Measurements from ENCODE around the gene KCTD10.
A peak's percentile ranks its signal among the peaks of the same experiment; 100 is the strongest.

Gene KCTD10

DNA sequence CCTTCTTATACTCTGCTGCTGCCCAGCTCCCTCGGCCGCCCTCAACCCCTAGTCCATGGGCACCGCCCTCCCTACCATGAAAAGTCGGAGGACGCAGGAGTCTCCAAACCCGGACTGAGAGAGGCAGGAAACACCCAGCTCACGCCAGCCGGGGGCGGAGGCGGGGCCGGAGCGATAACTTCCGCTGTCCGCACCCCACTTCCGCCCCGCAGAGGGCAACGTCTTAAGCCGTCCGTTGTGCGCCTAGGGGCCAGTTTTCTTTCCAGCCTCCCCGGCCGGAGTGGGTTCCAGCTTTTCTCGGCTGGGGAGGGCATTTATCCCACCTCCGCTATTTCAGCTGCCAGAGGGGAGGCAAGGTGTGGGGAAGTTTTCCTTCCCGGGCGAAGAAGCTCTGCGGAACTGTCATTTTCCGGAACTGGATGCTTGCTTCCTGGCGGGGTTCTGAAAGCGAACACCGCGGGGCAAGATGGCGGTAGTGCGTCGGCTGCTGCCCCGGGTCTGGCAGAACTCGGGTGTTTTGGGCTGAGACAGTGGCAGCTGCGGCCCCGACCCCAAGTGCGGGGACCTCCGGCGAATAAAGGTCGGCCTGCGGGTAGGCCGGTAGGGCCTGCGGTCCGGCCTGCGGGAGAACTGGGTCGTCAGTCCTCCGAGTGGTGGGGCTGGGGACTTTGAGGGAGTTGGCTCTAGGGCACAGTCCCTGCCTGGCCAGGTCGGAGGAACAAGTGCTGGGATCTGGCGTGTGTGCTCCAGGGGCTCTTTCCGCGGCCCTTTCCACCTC, at the start of gene KCTD10, which contains the start of gene UBE3B:
KCTD10 (minus strand) TSS at position 116 of the 778 bp plus-strand sequence; CDS start at position 78, 38 bp downstream.
UBE3B (plus strand) TSS at position 450 of the 778 bp plus-strand sequence. CDS start 5,918 bp downstream, outside the sequence.
- DNase-seq (ENCODE audit: low read depth), result peak; percentile 81

DNA sequence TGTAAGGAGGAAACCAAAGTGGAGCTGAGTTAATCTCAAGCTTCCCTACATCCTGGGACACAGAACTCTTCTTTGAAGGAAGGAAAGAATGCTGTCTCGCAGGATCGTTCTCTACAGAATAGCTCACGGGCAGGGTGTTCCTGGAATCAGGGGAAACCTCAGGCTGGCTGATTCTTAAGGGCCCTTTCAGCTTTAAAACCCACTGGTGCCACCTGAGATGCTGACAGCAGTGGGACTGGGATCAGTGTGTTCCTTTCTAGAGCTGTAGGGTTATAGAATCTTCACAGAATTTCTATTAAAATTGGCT, 48.1 kb upstream of the KCTD10 start:
- no peak for DNase-seq (ENCODE audit: low read depth)

GRCh38 chr12:109524466-109525278, 47.6 kb upstream of the KCTD10 start:
- no peak for DNase-seq (ENCODE audit: low read depth)

DNA sequence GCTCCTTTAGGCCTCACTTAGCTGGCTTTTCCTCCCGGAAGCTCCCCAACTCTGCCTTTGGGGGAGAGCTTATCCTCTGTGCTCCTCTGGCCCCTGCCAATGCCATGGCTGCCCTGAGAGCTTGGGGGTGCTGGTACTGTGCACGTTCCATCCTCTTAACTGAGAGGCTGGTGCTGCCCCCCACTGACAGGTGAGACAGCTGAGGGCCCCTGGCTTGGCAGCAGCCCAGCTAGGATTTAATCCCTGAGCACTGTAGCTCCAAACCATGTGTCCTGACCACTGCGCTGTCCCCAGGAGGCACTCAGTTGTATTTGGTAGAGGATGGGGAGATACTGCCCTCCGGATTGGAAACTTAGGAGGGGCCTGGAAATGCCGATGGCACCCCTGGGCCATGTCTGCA, 46.4 kb upstream of the KCTD10 start:
- no peak for DNase-seq (ENCODE audit: low read depth)

GRCh38 chr12:109523071-109523470, 46.0 kb upstream of the KCTD10 start:
- no peak for DNase-seq (ENCODE audit: low read depth)

DNA sequence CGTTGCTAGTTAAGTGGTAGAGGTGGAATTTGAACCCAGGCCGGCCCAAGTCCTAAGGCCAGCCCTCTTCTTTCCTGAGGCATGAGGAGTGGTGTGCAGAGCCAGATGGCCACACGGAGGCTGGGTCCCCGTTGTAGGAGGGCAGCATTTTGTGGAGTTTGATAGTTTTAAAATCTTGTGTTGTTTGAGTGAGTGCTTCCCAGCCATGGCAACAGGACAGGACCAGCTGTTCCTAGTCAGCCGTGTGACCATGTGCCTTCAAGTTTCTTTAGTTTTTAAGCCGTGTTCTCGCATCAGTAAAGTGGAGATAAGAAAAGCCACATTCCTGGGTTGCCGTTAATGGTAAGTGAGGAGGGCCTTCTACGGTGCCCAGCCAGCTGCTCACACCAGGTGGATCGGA, 44.7 kb upstream of the KCTD10 start:
- DNase-seq (ENCODE audit: low read depth), result no peak

DNA sequence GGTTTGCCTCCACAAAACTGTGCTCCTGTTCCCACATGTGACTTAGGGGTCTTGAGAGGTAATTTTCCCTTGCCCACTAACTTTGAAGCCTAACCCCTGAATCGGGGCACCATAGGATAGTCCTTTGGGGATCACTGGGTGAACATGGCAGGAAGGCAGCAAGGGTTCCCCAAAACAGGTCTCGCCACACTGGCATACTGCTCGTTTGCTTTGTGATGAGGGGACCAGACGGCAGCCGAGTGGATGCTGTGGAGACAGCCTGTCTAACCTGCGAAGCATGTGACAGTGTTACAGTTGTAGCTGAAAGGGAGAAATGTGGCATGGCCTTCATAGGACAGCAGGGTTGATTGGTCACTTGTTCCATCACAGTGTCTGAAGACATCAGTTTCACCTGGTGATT, 42.7 kb upstream of the KCTD10 start:
- no peak for DNase-seq (ENCODE audit: low read depth)

DNA sequence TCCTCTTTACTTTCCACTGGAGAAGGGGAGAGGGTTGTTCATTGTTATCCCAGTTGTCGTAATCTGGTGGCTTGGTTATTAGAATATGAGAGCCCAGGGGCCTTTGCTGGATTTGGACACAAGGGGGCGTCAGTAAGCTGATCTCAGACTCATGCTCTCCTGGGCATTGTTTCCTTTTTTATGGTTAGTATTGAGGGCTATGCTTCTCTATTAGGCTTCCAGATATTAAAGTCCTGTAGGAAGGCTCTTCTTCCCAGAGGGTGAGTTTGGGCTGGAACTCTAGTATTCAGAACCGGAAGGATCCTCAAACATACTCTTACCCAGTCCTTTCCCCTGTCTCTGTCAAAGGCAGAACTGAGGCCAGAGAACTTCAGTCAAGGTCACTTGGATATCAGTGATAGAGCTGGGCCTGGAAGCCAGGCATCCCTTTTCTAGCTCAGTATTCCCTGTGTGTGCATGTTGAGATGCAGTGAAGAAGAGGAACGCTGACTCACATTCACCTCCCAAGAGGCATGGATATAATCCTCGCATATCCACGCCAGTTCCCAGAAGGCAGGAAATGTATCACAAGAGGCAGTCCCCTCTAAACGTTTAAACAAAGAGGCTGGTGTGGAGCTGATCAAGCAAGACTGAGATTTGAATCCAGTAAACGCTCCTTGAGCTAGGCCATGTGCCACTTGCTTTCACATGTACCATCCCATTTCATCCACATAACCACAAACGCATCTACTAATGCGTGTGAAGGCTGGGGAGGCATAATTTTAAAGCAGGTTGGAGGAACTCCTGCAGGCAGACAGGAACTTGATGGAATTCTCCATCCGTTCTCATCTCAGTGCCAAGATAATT, 41.9 kb upstream of the KCTD10 start:
- DNase-seq (ENCODE audit: low read depth), result peak; percentile 72

- no peak for DNase-seq (ENCODE audit: low read depth)
Measured at GRCh38 chr12:109517619-109518018, 40.5 kb upstream of the KCTD10 start.

DNA sequence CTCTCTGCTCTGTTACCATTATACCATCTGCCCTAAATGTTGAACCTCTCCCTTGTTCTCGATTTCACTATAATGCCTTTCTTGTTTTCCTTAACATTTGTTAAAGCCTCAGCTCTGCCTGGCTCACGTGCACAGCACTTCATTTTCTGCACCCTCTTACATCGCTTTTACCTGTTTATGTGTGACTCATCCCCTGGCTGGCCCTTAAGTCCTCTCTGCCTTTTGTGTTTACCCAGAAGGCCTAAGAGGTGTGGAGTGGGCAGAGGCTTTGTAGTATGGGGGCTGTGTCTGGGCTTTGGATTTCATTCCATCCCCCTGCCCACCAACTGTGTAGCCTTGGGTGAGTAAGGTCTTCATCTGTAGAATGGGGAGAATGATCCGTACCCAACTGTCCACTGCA, 36.9 kb upstream of the KCTD10 start:
- DNase-seq (ENCODE audit: low read depth), result no peak

GRCh38 chr12:109513051-109513450, 36.0 kb upstream of the KCTD10 start:
- no peak for DNase-seq (ENCODE audit: low read depth)

DNA sequence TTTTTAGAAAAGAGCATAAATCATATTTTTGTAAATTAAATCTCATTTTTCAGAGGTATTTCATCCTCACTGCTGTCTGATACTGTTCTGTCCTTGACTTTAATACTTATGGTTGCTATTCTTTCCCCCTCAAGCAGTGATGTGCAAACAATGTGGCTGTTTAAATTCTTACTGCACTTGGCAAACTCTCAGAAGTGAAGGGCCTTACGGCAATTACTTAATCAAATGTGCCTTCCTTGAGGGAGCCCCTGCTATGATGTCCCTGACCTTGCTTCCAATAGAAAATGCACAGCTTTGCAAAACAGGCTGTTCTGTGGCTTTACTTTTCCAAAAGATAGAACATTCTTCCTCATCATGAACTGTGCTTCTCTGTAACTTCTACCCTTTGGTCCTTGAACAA, 35.5 kb upstream of the KCTD10 start:
- no peak for DNase-seq (ENCODE audit: low read depth)

GRCh38 chr12:109510196-109510595, 33.1 kb upstream of the KCTD10 start:
- no peak for DNase-seq (ENCODE audit: low read depth)

DNA sequence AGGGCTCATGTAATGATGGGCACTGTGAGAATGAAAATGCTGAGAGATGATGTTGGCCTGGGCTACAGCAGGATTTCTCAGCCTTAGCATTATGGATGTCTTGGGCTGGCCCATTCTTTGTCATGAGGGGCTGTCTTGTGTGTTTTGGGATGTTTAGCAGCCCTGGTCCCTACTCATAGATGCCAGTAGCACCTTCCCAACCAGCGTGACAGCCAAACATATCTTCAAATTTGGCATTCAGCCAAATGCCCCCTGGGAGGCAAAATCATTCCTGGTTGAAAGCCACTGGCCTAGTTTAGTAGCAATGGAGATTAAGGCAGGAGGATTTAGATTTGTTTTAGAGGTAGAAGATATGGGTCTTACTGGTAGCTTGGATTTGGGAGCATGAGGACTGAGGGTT, 27.0 kb upstream of the KCTD10 start:
- DNase-seq (ENCODE audit: low read depth), result no peak

DNA sequence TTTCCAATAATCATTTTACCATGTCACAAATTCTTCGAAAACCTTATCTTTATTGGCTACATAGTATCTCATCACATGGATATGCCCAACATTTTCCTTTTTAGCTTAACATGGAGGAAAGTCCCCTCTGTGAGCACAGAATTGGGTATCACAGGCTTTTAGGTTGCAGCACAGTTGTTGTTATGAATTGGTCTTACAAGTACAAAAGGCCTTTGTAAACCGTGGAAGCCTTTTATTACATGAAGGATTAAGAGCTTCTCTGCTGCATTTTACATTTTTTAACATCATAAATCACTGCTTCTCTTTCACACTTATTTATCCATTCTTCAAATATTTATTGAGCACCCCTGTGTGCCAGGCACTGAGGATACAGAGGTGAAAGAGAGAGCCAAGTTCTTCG, 26.5 kb upstream of the KCTD10 start:
- no peak for DNase-seq (ENCODE audit: low read depth)

DNA sequence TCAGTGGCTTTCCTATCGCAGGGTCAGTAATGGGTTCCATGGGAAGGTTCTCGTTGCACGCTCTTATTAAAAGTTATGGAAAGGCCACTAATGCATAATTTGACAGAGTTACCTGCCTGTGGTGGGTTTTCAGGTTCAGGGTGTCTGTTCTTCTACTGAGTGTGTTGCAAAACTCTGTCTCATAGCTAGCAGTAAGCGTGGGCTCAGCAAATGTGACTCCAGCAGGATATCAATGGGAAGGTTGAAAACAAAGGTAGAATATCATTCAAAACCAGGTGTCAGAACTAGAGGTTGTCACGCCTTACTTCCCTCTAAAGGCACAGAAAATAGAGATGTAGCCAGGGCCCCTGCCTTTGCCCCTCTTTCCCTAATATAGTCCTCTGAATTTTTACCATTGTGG, 25.2 kb upstream of the KCTD10 start:
- DNase-seq (ENCODE audit: low read depth), result no peak

DNA sequence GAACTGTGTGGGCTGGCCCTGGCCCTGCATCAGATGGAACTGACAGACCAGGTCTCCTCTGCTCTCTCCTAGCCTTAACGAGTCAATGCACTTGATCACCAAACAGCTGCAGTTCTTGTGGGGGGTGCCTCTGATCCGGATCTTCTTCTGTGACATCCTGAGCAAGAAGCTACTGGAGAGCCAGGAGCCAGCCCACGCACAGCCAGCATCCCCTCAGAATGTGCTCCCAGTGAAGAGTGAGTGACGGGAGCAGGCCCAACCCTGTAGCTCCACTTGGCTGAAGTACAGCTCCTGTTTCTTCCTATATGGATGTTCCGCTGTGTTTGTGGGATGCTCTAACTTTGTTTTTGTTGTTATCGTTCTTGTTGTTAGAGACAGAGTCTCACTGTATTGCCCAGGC, 24.2 kb upstream of the KCTD10 start:
- no peak for DNase-seq (ENCODE audit: low read depth)

- no peak for DNase-seq (ENCODE audit: low read depth)
Measured at GRCh38 chr12:109500406-109501185, 23.5 kb upstream of the KCTD10 start.

DNA sequence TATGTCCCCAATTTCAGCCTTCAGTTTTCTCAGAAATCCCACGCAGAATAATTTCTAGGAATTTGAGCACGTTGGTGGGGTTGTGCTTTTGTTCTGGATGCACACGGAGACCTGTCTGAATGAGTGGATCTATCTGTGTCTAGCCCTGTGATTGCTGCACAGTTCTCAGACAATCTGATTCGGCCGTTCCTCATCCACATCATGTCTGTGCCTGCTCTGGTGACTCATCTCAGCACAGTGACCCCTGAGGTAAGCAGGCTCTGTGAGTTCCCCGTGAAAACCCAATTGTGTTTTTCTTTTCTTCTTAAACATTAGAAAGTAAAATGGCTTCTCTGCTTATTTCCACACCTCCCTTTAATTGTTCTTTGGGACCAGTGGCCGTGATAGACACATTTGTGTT, 20.6 kb upstream of the KCTD10 start:
- DNase-seq (ENCODE audit: low read depth), result no peak

- DNase-seq (ENCODE audit: low read depth), result no peak
Measured at GRCh38 chr12:109496306-109496705, 19.2 kb upstream of the KCTD10 start.

- DNase-seq (ENCODE audit: low read depth), result no peak
Measured at GRCh38 chr12:109495012-109495411, 17.9 kb upstream of the KCTD10 start.

Measured in stromal cell of bone marrow (primary cell).